Heart left ventricle (tissue), 13 donors: ENCODE measurements around the gene TLCD1.

Experiments
- POLR2A ChIP-seq, 2 donors: fragments of 450-650 bp; IDR thresholded peaks; one replicate each; pipeline ENCODE4 v1.6.1; 2017; ENCODE audit warnings: antibody characterized with exemption in 2 of 2, mild to moderate bottlenecking in 2 of 2, moderate library complexity in 2 of 2
- TF ChIP-seq, protein P1 (sequence below), 12 donors: fragments of 200-600 bp; sonication (generic) in 4 of 12; IDR thresholded peaks; one replicate each; pipeline versions ENCODE4 v1.5.0 to v1.8.0; 2018 to 2022; ENCODE audit warnings: antibody characterized with exemption in 12 of 12, mild to moderate bottlenecking in 5 of 12
- donor health status: ischemic (EF 13 %, LVEDD 7.1; RV severe dilation, severe dysfunction).
- donor health status: DM: no; HTN: yes; CAD: no.
- donor health status: DM: no; HTN: no; CAD: no.
- donor health status: ischemic (EF 25% LVEDD 6.9; RV normal size, moderate dysfunction).
- donor health status: ischemic (EF 25% LVEDD 5.7; RV mildly dilated, moderate dysfunction).
- donor health status: ischemic (EF 35%, LVEDD 5.7; RV mildly dilated, moderate dysfunction).
- donor health status: nonischemic (EF 11% LVEDD 7.7; RV severe dilation, severe dysfunction).
- donor health status: DM: yes; HTN: yes; CAD: no.
- donor health status: PGD.
- donor health status: ischemic (EF 29% LVEDD 5.4; RV normal size, mild dysfunction).
- donor health status: nonischemic (EF 23%, LVEDD 6.1; RV moderate dilation, normal function).

DNA sequence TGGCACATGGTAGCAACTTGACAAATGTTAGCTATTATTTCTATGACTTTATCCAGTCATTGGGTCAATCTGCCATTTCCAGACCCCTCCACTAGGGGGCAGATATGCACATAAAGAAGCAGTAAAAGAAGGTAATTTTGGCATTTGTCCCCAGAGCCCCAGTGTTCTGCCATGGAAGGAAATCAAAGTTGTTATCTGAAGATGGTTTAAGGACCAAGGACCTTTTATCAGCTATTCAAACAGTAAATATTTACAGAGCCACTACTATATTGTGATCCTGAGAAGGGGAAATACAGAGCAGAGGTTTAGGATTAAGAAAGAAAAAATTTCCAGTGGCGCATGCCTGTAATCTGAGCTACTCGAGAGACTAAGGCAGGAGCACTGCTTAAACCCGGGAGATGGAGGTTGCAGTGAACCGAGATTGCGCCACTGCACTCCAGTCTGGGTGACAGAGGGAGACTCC is 37.8 kb upstream of the TLCD1 start:
- TF ChIP-seq, protein P1, sequence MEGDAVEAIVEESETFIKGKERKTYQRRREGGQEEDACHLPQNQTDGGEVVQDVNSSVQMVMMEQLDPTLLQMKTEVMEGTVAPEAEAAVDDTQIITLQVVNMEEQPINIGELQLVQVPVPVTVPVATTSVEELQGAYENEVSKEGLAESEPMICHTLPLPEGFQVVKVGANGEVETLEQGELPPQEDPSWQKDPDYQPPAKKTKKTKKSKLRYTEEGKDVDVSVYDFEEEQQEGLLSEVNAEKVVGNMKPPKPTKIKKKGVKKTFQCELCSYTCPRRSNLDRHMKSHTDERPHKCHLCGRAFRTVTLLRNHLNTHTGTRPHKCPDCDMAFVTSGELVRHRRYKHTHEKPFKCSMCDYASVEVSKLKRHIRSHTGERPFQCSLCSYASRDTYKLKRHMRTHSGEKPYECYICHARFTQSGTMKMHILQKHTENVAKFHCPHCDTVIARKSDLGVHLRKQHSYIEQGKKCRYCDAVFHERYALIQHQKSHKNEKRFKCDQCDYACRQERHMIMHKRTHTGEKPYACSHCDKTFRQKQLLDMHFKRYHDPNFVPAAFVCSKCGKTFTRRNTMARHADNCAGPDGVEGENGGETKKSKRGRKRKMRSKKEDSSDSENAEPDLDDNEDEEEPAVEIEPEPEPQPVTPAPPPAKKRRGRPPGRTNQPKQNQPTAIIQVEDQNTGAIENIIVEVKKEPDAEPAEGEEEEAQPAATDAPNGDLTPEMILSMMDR (IDR thresholded peaks at IDR 0.05), result peak; percentile 85 to 95 (median 94)
- no peak for TF ChIP-seq POLR2A (IDR thresholded peaks at IDR 0.05)
